NT2/D1 (cell line): ENCODE data around the gene PPP1R3E.

ENCODE experiments used
- YY1 ChIP-seq: IDR thresholded peaks from 2 replicates; pipeline ENCODE4 v1.6.1; 2011; ENCODE audit not compliant: insufficient read length, insufficient read depth
- ZNF274 ChIP-seq: IDR thresholded peaks from 2 replicates; pipeline ENCODE4 v1.6.1; 2011; ENCODE audit warnings: mild to moderate bottlenecking, low read depth, low read length

GRCh38 chr14:23286902-23287479 lies 15.7 kb downstream of the PPP1R3E start:
- no peak for TF ChIP-seq YY1
- TF ChIP-seq ZNF274: no peak
